ENCODE results near the gene PRDM15.

The PRDM15 gene

GRCh38 chr21:41851090-41851790 is 27.9 kb downstream of the PRDM15 start:
- ChIA-PET POLR2A (no interaction called here), CTCF (no interaction called here)
- no peak for DNase-seq (ENCODE audit: low read depth, low spot score)
- H3K4me3 ChIP-seq (ENCODE audit: low read depth, low read length) = no peak overlapping the region
- TF ChIP-seq CTCF (IDR thresholded peaks at IDR 0.05; ENCODE audit: insufficient read depth, low read length, missing control alignments) = no peak

GRCh38 chr21:41850085-41850484 is 29.1 kb downstream of the PRDM15 start:
- H3K4me3 ChIP-seq (ENCODE audit: low read depth, low read length) = no peak overlapping the region
- ChIA-PET POLR2A (no interaction called here), CTCF (no interaction called here)
- TF ChIP-seq CTCF (IDR thresholded peaks at IDR 0.05; ENCODE audit: insufficient read depth, low read length, missing control alignments) = no peak
- no peak for DNase-seq (ENCODE audit: low read depth, low spot score)

GRCh38 chr21:41848958-41849580 is 30.1 kb downstream of the PRDM15 start:
- ChIA-PET POLR2A (no interaction called here), CTCF (no interaction called here)
- no peak for TF ChIP-seq CTCF (IDR thresholded peaks at IDR 0.05; ENCODE audit: insufficient read depth, low read length, missing control alignments)
- H3K4me3 ChIP-seq (ENCODE audit: low read depth, low read length) = no peak overlapping the region
- DNase-seq (ENCODE audit: low read depth, low spot score) = no peak

- DNase-seq (ENCODE audit: low read depth, low spot score) = no peak
- TF ChIP-seq CTCF (IDR thresholded peaks at IDR 0.05; ENCODE audit: insufficient read depth, low read length, missing control alignments) = no peak
- H3K4me3 ChIP-seq (ENCODE audit: low read depth, low read length) = no peak overlapping the region
- POLR2A ChIA-PET = no interaction called here
- CTCF ChIA-PET = no interaction called here
Measured at GRCh38 chr21:41848533-41848932, 30.6 kb downstream of the PRDM15 start.

GRCh38 chr21:41847066-41847804 is 31.9 kb downstream of the PRDM15 start:
- CTCF ChIA-PET = interaction anchor here (0.9 to 2.3 kb wide), 7 partner anchors 10 to 270 kb away, joined by 3 to 10 read pairs (median 4); no protein-coding TSS in a partner anchor
- peak; percentile 48 for TF ChIP-seq CTCF (IDR thresholded peaks at IDR 0.05; ENCODE audit: insufficient read depth, low read length, missing control alignments)
- H3K4me3 ChIP-seq (ENCODE audit: low read depth, low read length) = no peak overlapping the region
- POLR2A ChIA-PET = interaction anchor here (0.5 kb wide), 1 partner anchor 548 kb away, joined by 3 read pairs; no protein-coding TSS in a partner anchor
- no peak for DNase-seq (ENCODE audit: low read depth, low spot score)

- POLR2A ChIA-PET = no interaction called here
- no peak overlapping the region for H3K4me3 ChIP-seq (ENCODE audit: low read depth, low read length)
- no peak for DNase-seq (ENCODE audit: low read depth, low spot score)
- TF ChIP-seq CTCF (IDR thresholded peaks at IDR 0.05; ENCODE audit: insufficient read depth, low read length, missing control alignments) = no peak
- CTCF ChIA-PET = interaction anchor here (1.1 to 2.3 kb wide), 5 partner anchors 9 to 234 kb away, joined by 3 to 10 read pairs (median 4); no protein-coding TSS in a partner anchor
Measured at GRCh38 chr21:41846536-41846935, 32.6 kb downstream of the PRDM15 start.

All from AG04449 (cell line).